Inferior parietal cortex (tissue), 1 donor: ENCODE measurements around the gene ENTPD1.
A peak's percentile ranks its signal among the peaks of the same experiment; 100 is the strongest.
"Not testable (repeated sequence)": the region's sequence is repeated elsewhere in the genome, so short reads cannot be mapped to it uniquely, and the experiment has no call there.

Source experiments
- DNase-seq: peaks from one replicate; pipeline ENCODE4 v3.0.0-alpha.2; 2016; ENCODE audit errors: extremely low spot score

Gene ENTPD1

GRCh38 chr10:95758351-95759025 is 2.5 kb downstream of the ENTPD1 start:
- no peak for DNase-seq

GRCh38 chr10:95759233-95759826 is 3.4 kb downstream of the ENTPD1 start:
- DNase-seq: no peak

- no peak for DNase-seq
Measured at GRCh38 chr10:95761939-95762492, 6.1 kb downstream of the ENTPD1 start.

- DNase-seq: no peak
Measured at GRCh38 chr10:95767884-95768556, 12.1 kb downstream of the ENTPD1 start.

- DNase-seq: no peak
Measured at GRCh38 chr10:95770084-95770720, 14.2 kb downstream of the ENTPD1 start.

GRCh38 chr10:95773454-95773853 is 17.5 kb downstream of the ENTPD1 start:
- not testable (repeated sequence) for DNase-seq

GRCh38 chr10:95777638-95778037 is 21.7 kb downstream of the ENTPD1 start:
- not testable (repeated sequence) for DNase-seq

GRCh38 chr10:95782318-95782717 is 26.4 kb downstream of the ENTPD1 start:
- no peak for DNase-seq

GRCh38 chr10:95783741-95784140 is 27.8 kb downstream of the ENTPD1 start:
- DNase-seq: no peak

GRCh38 chr10:95784279-95784913 is 28.4 kb downstream of the ENTPD1 start:
- DNase-seq: no peak

- no peak for DNase-seq
Measured at GRCh38 chr10:95785317-95785716, 29.4 kb downstream of the ENTPD1 start.

GRCh38 chr10:95785942-95786669 is 30.1 kb downstream of the ENTPD1 start:
- DNase-seq: no peak

- DNase-seq: no peak
Measured at GRCh38 chr10:95787447-95787846, 31.5 kb downstream of the ENTPD1 start.

- no peak for DNase-seq
Measured at GRCh38 chr10:95788830-95789229, 32.9 kb downstream of the ENTPD1 start.

- DNase-seq: no peak
Measured at GRCh38 chr10:95789902-95790301, 33.9 kb downstream of the ENTPD1 start.

- no peak for DNase-seq
Measured at GRCh38 chr10:95790982-95791381, 35.0 kb downstream of the ENTPD1 start.

- no peak for DNase-seq
Measured at GRCh38 chr10:95791425-95791979, 35.5 kb downstream of the ENTPD1 start.

GRCh38 chr10:95792211-95792780 is 36.3 kb downstream of the ENTPD1 start:
- DNase-seq: no peak

- peak; percentile 27 for DNase-seq
Measured at GRCh38 chr10:95792874-95793285, 36.9 kb downstream of the ENTPD1 start.

GRCh38 chr10:95793401-95794045 is 37.6 kb downstream of the ENTPD1 start:
- DNase-seq: no peak
